Measurements from ENCODE around the gene ARL6IP1. TPM values are rescaled to one million over a fixed set of nuclear protein-coding genes. Genes with fewer than 3 reads are reported as not detected.

ARL6IP1 gene
- total and polyA plus RNA-seq, 4 donors = 99.0 to 260 (median 184) TPM

- no peak overlapping the region for H3K27ac ChIP-seq (ENCODE audit: low read depth in 1 of 2, low read length in 2 of 2)
- DNase-seq (ENCODE audit: low spot score) = no peak
- H3K36me3 ChIP-seq (ENCODE audit: control insufficient read depth in 4 of 4, insufficient read depth in 3 of 4, low read depth in 1 of 4, low read length in 3 of 4) = peaks cover 2 to 49% (median 36%) of the 10 kb centered on the region in 4 donors
- H3K4me1 ChIP-seq (ENCODE audit: control insufficient read depth in 4 of 4, insufficient read depth in 4 of 4, low read length in 3 of 4) = peaks cover 0 to 3% (median 0%) of the 10 kb centered on the region in 4 donors
- no peak overlapping the region for H3K9ac ChIP-seq (ENCODE audit: low read depth in 1 of 2, low read length in 2 of 2)
- no peaks in the 10 kb centered on the region for H3K27me3 ChIP-seq (ENCODE audit: control insufficient read depth in 4 of 4, insufficient read depth in 4 of 4, low read length in 3 of 4)
- no peak for TF ChIP-seq ATF3 (IDR thresholded peaks at IDR 0.05)
- no peak for TF ChIP-seq MAX (IDR thresholded peaks at IDR 0.05)
- no peak for TF ChIP-seq REST (IDR thresholded peaks at IDR 0.05)
- TF ChIP-seq ZBTB33 (IDR thresholded peaks at IDR 0.05) = no peak
- no peak for TF ChIP-seq SP1 (IDR thresholded peaks at IDR 0.05)
- TF ChIP-seq GABPA (IDR thresholded peaks at IDR 0.05 in 1 of 2, conservative IDR thresholded peaks at IDR 0.05 in 1 of 2) = no peak
- no peak for TF ChIP-seq RXRA (IDR thresholded peaks at IDR 0.05)
- no peak for TF ChIP-seq HNF4G (IDR thresholded peaks at IDR 0.05)
- no peaks in the 10 kb centered on the region for H3K9me3 ChIP-seq (ENCODE audit: control insufficient read depth in 4 of 4, low read length in 3 of 4)
- WGBS = 80% methylated on average over 4 of the region's 4 CpGs
- H3K4me3 ChIP-seq (ENCODE audit: low read depth in 1 of 3, low read length in 3 of 3) = no peak overlapping the region
These were observed 26.5 kb upstream of the ARL6IP1 start for GRCh38 chr16:18827890-18828289.

DNA sequence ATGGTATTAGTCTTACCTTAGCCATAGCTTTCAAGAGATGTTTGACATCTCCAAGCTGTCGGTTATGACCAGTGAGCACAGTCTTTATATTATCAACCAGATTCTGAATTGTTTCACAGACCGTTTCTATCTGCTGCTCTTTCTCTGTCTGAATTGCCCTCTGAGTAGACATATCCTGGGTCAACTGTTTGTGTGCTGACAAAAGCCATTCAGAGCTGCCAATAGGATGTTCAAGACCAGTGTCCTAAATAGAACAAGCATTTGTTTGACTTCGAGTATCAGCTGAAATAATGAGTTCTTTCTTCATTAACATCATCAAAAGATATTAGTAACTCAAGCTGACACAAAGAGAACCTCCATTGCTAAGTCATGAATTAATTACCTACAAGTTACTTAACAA, 14.9 kb upstream of the ARL6IP1 start:
- H3K4me1 ChIP-seq (ENCODE audit: control insufficient read depth in 4 of 4, insufficient read depth in 4 of 4, low read length in 3 of 4) = peaks cover 0 to 2% (median 0%) of the 10 kb centered on the region in 4 donors
- no peak overlapping the region for H3K4me3 ChIP-seq (ENCODE audit: low read depth in 1 of 3, low read length in 3 of 3)
- 82% methylated on average over 3 of the region's 3 CpGs for WGBS
- H3K9me3 ChIP-seq (ENCODE audit: control insufficient read depth in 4 of 4, low read length in 3 of 4) = no peaks in the 10 kb centered on the region
- no peak overlapping the region for H3K9ac ChIP-seq (ENCODE audit: low read depth in 1 of 2, low read length in 2 of 2)
- H3K36me3 ChIP-seq (ENCODE audit: control insufficient read depth in 4 of 4, insufficient read depth in 3 of 4, low read depth in 1 of 4, low read length in 3 of 4) = peaks cover 11 to 64% (median 48%) of the 10 kb centered on the region in 4 donors
- TF ChIP-seq SP1 (IDR thresholded peaks at IDR 0.05) (no peak), GABPA (IDR thresholded peaks at IDR 0.05 in 1 of 2, conservative IDR thresholded peaks at IDR 0.05 in 1 of 2) (no peak), YY1 (IDR thresholded peaks at IDR 0.05) (no peak), FOXA2 (IDR thresholded peaks at IDR 0.05) (no peak), RXRA (IDR thresholded peaks at IDR 0.05) (no peak), MAX (IDR thresholded peaks at IDR 0.05) (no peak), NR2F2 (IDR thresholded peaks at IDR 0.05) (no peak), REST (IDR thresholded peaks at IDR 0.05) (no peak), FOXA1 (IDR thresholded peaks at IDR 0.05) (no peak), ZBTB33 (IDR thresholded peaks at IDR 0.05) (no peak), HNF4A (conservative IDR thresholded peaks at IDR 0.05) (no peak), RAD21 (IDR thresholded peaks at IDR 0.05) (no peak), CTCF (IDR thresholded peaks at IDR 0.05; ENCODE audit: low read depth, low read length, missing input control) (no peak)
- no peak overlapping the region for H3K27ac ChIP-seq (ENCODE audit: low read depth in 1 of 2, low read length in 2 of 2)
- no peak for DNase-seq (ENCODE audit: low spot score)
- H3K27me3 ChIP-seq (ENCODE audit: control insufficient read depth in 4 of 4, insufficient read depth in 4 of 4, low read length in 3 of 4) = no peaks in the 10 kb centered on the region

Measured in liver (tissue), 9 donors.